OCI-LY1 (cell line): ENCODE measurements around the gene BMPR2.

Source experiments
- H2AFZ ChIP-seq: fragments of 200-600 bp; sonication (generic), shearing (Covaris generic); 2 replicates; pipeline ENCODE4 v1.6.0; 2014; ENCODE audit warnings: antibody characterized with exemption, mild to moderate bottlenecking, low read length
- H3F3A ChIP-seq: fragments of 200-600 bp; sonication (generic), shearing (Covaris generic); 2 replicates; pipeline ENCODE4 v1.6.0; 2014; ENCODE audit warnings: mild to moderate bottlenecking, antibody characterized with exemption, low read length, moderate library complexity; ENCODE audit not compliant: insufficient read depth
- H3K27ac ChIP-seq: fragments of 200-600 bp; sonication (generic); 2 replicates; pipeline ENCODE4 v1.5.1; 2014; ENCODE audit warnings: low read length, mixed run types, mild to moderate bottlenecking, low read depth; ENCODE audit not compliant: poor library complexity, severe bottlenecking
- H3K27me3 ChIP-seq: fragments of 200-600 bp; sonication (generic); 2 replicates; pipeline ENCODE4 v1.6.0; 2014; ENCODE audit warnings: antibody characterized with exemption, mild to moderate bottlenecking, low read length, moderate library complexity; ENCODE audit not compliant: insufficient read depth
- H3K36me3 ChIP-seq: fragments of 200-600 bp; sonication (generic); 2 replicates; pipeline ENCODE4 v1.6.1; 2014; ENCODE audit warnings: mild to moderate bottlenecking, antibody characterized with exemption, low read length, moderate library complexity, mixed read lengths; ENCODE audit not compliant: insufficient read depth
- H3K4me1 ChIP-seq: fragments of 200-600 bp; sonication (generic); 2 replicates; pipeline ENCODE4 v1.5.1; 2014; ENCODE audit warnings: mild to moderate bottlenecking, low read length, moderate library complexity; ENCODE audit not compliant: insufficient read depth, severe bottlenecking
- H3K4me2 ChIP-seq: fragments of 200-600 bp; sonication (generic), shearing (Covaris generic); 2 replicates; pipeline ENCODE4 v1.6.1; 2014; ENCODE audit warnings: low read length
- H3K4me3 ChIP-seq: fragments of 200-600 bp; sonication (generic); 2 replicates; pipeline ENCODE4 v1.5.1; 2014; ENCODE audit warnings: low read length, low read depth, mild to moderate bottlenecking, mixed read lengths; ENCODE audit not compliant: poor library complexity, severe bottlenecking
- H3K79me2 ChIP-seq: fragments of 200-600 bp; shearing (Covaris generic); 2 replicates; pipeline ENCODE4 v1.6.1; 2016; ENCODE audit warnings: mixed run types, low read length, mixed read lengths; ENCODE audit not compliant: insufficient read depth
- H3K9ac ChIP-seq: fragments of 200-600 bp; sonication (generic), shearing (Covaris generic); 2 replicates; pipeline ENCODE4 v1.6.1; 2014; ENCODE audit warnings: mild to moderate bottlenecking, low read length, mixed read lengths
- H3K9me2 ChIP-seq: fragments of 200-600 bp; sonication (generic), shearing (Covaris generic); 2 replicates; pipeline ENCODE4 v1.6.1; 2014; ENCODE audit warnings: low read depth, mild to moderate bottlenecking, low read length, mixed read lengths
- H3K9me3 ChIP-seq: fragments of 200-600 bp; shearing (Covaris generic); 2 replicates; pipeline ENCODE4 v1.6.1; 2014; ENCODE audit warnings: low read length, mixed read lengths
- H4K20me1 ChIP-seq: fragments of 200-600 bp; sonication (generic), shearing (Covaris generic); 2 replicates; pipeline ENCODE4 v1.6.0; 2016; ENCODE audit warnings: mild to moderate bottlenecking, low read length; ENCODE audit not compliant: insufficient read depth
- EZH2 ChIP-seq: fragments of 200-600 bp; sonication (generic), shearing (Covaris generic); IDR thresholded peaks from 2 replicates; pipeline ENCODE4 v1.8.0; 2017; ENCODE audit warnings: borderline replicate concordance, mixed run types, mild to moderate bottlenecking, antibody characterized with exemption, low read length, moderate library complexity, mixed read lengths
- TF ChIP-seq, protein P1 (sequence below): fragments of 200-600 bp; sonication (generic), shearing (Covaris generic); IDR thresholded peaks from 2 replicates; pipeline ENCODE4 v1.5.1; 2017; ENCODE audit warnings: mild to moderate bottlenecking, antibody characterized with exemption, low read length, moderate library complexity, mixed read lengths

The BMPR2 gene

DNA sequence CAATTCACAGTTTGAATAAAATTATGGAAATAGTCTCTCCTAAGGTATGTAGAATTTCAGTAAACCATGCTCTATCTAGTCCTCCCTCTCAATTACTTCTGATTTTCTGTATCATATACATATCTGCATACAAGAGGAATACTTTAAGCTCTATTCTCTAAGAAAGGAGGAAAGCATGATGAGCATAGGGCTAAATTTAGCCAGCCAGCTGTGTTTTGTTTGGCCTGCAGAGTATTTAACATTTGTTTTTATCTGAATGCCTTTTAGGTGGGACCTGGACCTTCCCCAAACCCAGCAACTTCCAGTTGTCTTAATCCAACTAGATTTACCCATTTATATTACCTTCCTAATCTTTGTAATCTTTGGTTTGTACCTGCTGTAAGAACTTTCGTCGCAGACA is 216.4 kb downstream of the BMPR2 start:
- H4K20me1 ChIP-seq: no peaks in the 10 kb centered on the region
- no peaks in the 10 kb centered on the region for H3K79me2 ChIP-seq
- H3K9me2 ChIP-seq: no peaks in the 10 kb centered on the region
- H3K4me2 ChIP-seq: no peak overlapping the region
- TF ChIP-seq EZH2: no peak
- TF ChIP-seq, protein P1, sequence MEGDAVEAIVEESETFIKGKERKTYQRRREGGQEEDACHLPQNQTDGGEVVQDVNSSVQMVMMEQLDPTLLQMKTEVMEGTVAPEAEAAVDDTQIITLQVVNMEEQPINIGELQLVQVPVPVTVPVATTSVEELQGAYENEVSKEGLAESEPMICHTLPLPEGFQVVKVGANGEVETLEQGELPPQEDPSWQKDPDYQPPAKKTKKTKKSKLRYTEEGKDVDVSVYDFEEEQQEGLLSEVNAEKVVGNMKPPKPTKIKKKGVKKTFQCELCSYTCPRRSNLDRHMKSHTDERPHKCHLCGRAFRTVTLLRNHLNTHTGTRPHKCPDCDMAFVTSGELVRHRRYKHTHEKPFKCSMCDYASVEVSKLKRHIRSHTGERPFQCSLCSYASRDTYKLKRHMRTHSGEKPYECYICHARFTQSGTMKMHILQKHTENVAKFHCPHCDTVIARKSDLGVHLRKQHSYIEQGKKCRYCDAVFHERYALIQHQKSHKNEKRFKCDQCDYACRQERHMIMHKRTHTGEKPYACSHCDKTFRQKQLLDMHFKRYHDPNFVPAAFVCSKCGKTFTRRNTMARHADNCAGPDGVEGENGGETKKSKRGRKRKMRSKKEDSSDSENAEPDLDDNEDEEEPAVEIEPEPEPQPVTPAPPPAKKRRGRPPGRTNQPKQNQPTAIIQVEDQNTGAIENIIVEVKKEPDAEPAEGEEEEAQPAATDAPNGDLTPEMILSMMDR: no peak
- no peak overlapping the region for H3K4me3 ChIP-seq
- H3K36me3 ChIP-seq: no peaks in the 10 kb centered on the region
- no peaks in the 10 kb centered on the region for H3K27me3 ChIP-seq
- no peak overlapping the region for H3K27ac ChIP-seq
- H3K9ac ChIP-seq: no peak overlapping the region
- no peaks in the 10 kb centered on the region for H3F3A ChIP-seq
- no peaks in the 10 kb centered on the region for H3K9me3 ChIP-seq
- no peak overlapping the region for H2AFZ ChIP-seq
- H3K4me1 ChIP-seq: peaks cover 8% of the 10 kb centered on the region

DNA sequence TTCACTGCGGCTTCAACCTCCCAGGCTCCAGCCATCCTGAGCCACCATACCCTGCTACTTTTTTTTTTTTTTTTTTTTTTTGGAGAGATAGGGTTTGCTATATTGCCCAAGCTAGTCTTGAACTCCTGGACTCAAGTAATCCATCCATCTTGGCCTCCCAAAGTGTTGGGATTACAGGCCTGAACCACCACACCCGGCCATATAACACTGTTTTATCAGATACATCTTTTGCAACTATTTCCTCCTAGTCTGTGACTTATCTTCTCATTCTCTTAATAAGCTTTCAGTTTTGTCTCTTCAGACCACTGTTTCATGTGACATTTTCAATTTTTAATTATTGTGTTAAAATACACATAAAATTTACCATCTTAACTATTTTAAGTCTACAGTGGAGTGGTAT is 223.0 kb downstream of the BMPR2 start:
- Histone ChIP-seq H3K9me3 (no peaks in the 10 kb centered on the region), H4K20me1 (no peaks in the 10 kb centered on the region), H3K4me3 (no peak overlapping the region), H2AFZ (no peak overlapping the region), H3K9me2 (no peaks in the 10 kb centered on the region), H3K4me1 (peaks cover 4% of the 10 kb centered on the region), H3K4me2 (no peak overlapping the region), H3F3A (no peaks in the 10 kb centered on the region), H3K9ac (no peak overlapping the region), H3K27ac (no peak overlapping the region), H3K79me2 (no peaks in the 10 kb centered on the region), H3K27me3 (no peaks in the 10 kb centered on the region), H3K36me3 (no peaks in the 10 kb centered on the region)
- no peak for TF ChIP-seq EZH2
- TF ChIP-seq, protein P1: no peak

DNA sequence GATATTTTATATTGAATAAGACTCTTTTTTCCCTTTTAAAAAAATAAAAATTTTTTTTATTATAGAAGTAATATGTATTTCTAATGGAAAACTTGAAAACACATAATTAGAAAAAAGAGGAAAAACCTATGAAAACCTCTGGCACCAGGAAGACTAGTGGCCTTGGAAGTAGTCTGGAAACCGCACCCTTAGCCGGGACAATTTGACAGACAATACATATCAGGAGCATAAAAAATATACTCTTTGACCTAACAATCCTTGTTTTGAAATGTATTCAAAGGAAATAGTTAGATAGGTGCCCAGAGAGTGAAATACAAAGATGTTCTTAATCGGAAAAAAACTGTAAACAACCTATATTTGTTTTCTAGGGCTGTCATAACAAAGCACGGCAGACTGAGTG is 223.8 kb downstream of the BMPR2 start:
- Histone ChIP-seq H3K4me2 (no peak overlapping the region), H3K36me3 (no peaks in the 10 kb centered on the region), H3K9me2 (no peaks in the 10 kb centered on the region), H3K27me3 (no peaks in the 10 kb centered on the region), H3K27ac (no peak overlapping the region), H3K79me2 (no peaks in the 10 kb centered on the region), H4K20me1 (no peaks in the 10 kb centered on the region), H2AFZ (no peak overlapping the region; the same call in 1 of the 2 replicates), H3K9me3 (no peaks in the 10 kb centered on the region), H3F3A (no peaks in the 10 kb centered on the region), H3K4me3 (no peak overlapping the region), H3K4me1 (peaks cover 4% of the 10 kb centered on the region), H3K9ac (no peak overlapping the region)
- TF ChIP-seq, protein P1: no peak
- no peak for TF ChIP-seq EZH2
